Keratinocyte (primary cell): Measurements from ENCODE around the gene CALR3.

ENCODE experiments used
- CTCF ChIP-seq, 3 experiments: IDR thresholded peaks in 1 of 3; conservative IDR thresholded peaks in 1 of 3; optimal IDR thresholded peaks in 1 of 3; 2 replicates in 2 of 3; 3 replicates in 1 of 3; pipeline versions ENCODE3 to v1.5.1; 2011; ENCODE audit warnings: low read length in 3 of 3, mild to moderate bottlenecking in 3 of 3, moderate library complexity in 2 of 3, control low read depth in 1 of 3, inconsistent platforms in 1 of 3; ENCODE audit not compliant: insufficient read depth in 2 of 3; ENCODE audit errors: extremely low read depth in 1 of 3
- EZH2 ChIP-seq: IDR thresholded peaks from one replicate; pipeline ENCODE4 v1.6.1; 2012; ENCODE audit warnings: inconsistent platforms, mild to moderate bottlenecking, low read length, moderate library complexity

DNA sequence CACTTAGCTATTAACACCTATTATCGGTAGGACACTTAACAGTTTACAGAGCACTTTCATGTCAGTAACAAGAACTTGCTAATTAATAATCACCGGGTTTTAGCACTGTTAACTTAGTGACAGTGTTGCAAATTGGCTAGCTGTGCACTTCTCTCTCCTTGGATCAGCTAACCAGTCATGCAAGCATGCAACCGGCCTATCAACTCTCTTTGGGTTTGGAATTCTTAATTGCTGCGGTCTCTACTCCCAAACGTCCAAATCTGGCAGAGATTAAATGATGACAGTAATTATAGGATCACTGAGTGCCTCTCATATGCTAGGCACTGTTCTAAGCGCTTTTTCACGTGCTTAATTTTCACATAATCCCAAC, 25.4 kb downstream of the CALR3 start:
- TF ChIP-seq CTCF (optimal IDR thresholded peaks at IDR 0.05 in 1 of 3, IDR thresholded peaks at IDR 0.05 in 1 of 3, conservative IDR thresholded peaks at IDR 0.05 in 1 of 3; ENCODE audit: extremely low read depth in 1 of 3, insufficient read depth in 2 of 3, low read length in 3 of 3) (no peak), EZH2 (no peak)
